Neural crest cell (in vitro differentiated cells): ENCODE data around the gene PIGN. TPM values are rescaled to one million over a fixed set of nuclear protein-coding genes. Genes with fewer than 3 reads are reported as not detected.

Experiments
- DNase-seq: peaks from one replicate; pipeline ENCODE4 v3.0.0; 2021; ENCODE audit warnings: low read depth, mixed read lengths, low spot score
- H3K27ac Mint-ChIP-seq: one replicate; pipeline ENCODE4 v1.8.0; 2021; ENCODE audit warnings: mild to moderate bottlenecking, mixed read lengths; ENCODE audit not compliant: unreplicated experiment
- H3K27me3 Mint-ChIP-seq: 2 replicates; pipeline ENCODE4 v1.8.0; 2021; ENCODE audit warnings: low read depth, mild to moderate bottlenecking, mixed read lengths
- H3K36me3 Mint-ChIP-seq: 2 replicates; pipeline ENCODE4 v1.8.0; 2021; ENCODE audit warnings: low read depth, mild to moderate bottlenecking, mixed read lengths
- H3K4me1 Mint-ChIP-seq: 2 replicates; pipeline ENCODE4 v1.8.0; 2021; ENCODE audit warnings: mixed read lengths
- H3K4me3 Mint-ChIP-seq: one replicate; pipeline ENCODE4 v1.8.0; 2021; ENCODE audit warnings: mild to moderate bottlenecking, mixed read lengths
- H3K9me3 Mint-ChIP-seq: 2 replicates; pipeline ENCODE4 v1.8.0; 2021; ENCODE audit warnings: mixed read lengths
- CTCF ChIP-seq: fragments of 200-600 bp; sonication (generic); conservative IDR thresholded peaks from 2 replicates; pipeline ENCODE4 v1.5.0; 2021; ENCODE audit warnings: antibody characterized with exemption, mild to moderate bottlenecking
- total RNA-seq: library from RNA; stranded (reverse); gene quantifications from 2 replicates; pipeline ENCODE4 v1.2.1, GENCODE V29; 2021

PIGN gene
- total RNA-seq, 1 donor from 2014 or later, result 24.1 TPM

GRCh38 chr18:62131301-62131909 lies 55.5 kb downstream of the PIGN start:
- Mint-ChIP-seq H3K36me3 (no peaks in the 10 kb centered on the region), H3K27me3 (no peaks in the 10 kb centered on the region), H3K9me3 (no peaks in the 10 kb centered on the region), H3K4me1 (no peaks in the 10 kb centered on the region), H3K27ac (no peak overlapping the region), H3K4me3 (no peak overlapping the region)
- peak; percentile 67 for DNase-seq
- TF ChIP-seq CTCF, result peak; percentile 100

GRCh38 chr18:62128157-62128556 lies 58.7 kb downstream of the PIGN start:
- no peak for DNase-seq
- Mint-ChIP-seq H3K4me3 (no peak overlapping the region), H3K4me1 (no peaks in the 10 kb centered on the region), H3K27ac (peak overlapping the region; percentile 10), H3K9me3 (no peaks in the 10 kb centered on the region), H3K27me3 (no peaks in the 10 kb centered on the region), H3K36me3 (no peaks in the 10 kb centered on the region)
- TF ChIP-seq CTCF, result no peak

- Mint-ChIP-seq H3K27me3 (no peaks in the 10 kb centered on the region), H3K4me3 (no peak overlapping the region), H3K4me1 (no peaks in the 10 kb centered on the region), H3K36me3 (no peaks in the 10 kb centered on the region), H3K9me3 (no peaks in the 10 kb centered on the region), H3K27ac (no peak overlapping the region)
- no peak for DNase-seq
- no peak for TF ChIP-seq CTCF
These were observed 60.1 kb downstream of the PIGN start for GRCh38 chr18:62126737-62127136.

- no peaks in the 10 kb centered on the region for H3K9me3 Mint-ChIP-seq
These were observed 61.2 kb downstream of the PIGN start for GRCh38 chr18:62125702-62126101.

GRCh38 chr18:62122330-62122729 lies 64.5 kb downstream of the PIGN start:
- H3K4me3 Mint-ChIP-seq, result no peak overlapping the region
- DNase-seq, result no peak
- H3K36me3 Mint-ChIP-seq, result peaks cover 14% of the 10 kb centered on the region
- TF ChIP-seq CTCF, result no peak
- H3K9me3 Mint-ChIP-seq, result peaks cover 5% of the 10 kb centered on the region
- H3K27me3 Mint-ChIP-seq, result no peaks in the 10 kb centered on the region
- no peak overlapping the region for H3K27ac Mint-ChIP-seq
- no peaks in the 10 kb centered on the region for H3K4me1 Mint-ChIP-seq

More at GRCh38 chr18:62125702-62126101, 61.2 kb downstream of the PIGN start:
- Mint-ChIP-seq H3K27me3 (no peaks in the 10 kb centered on the region), H3K27ac (no peak overlapping the region), H3K36me3 (peaks cover 2% of the 10 kb centered on the region), H3K4me1 (no peaks in the 10 kb centered on the region), H3K4me3 (no peak overlapping the region)
- TF ChIP-seq CTCF, result no peak
- DNase-seq, result no peak
